Endothelial cell of umbilical vein (primary cell): ENCODE results near the gene ZNF446.

Source experiments
- CTCF ChIP-seq, 2 donors: IDR thresholded peaks; 1 replicate in 1 of 2; 2 replicates in 1 of 2; pipeline ENCODE4 v1.5.1; 2011; ENCODE audit warnings: low read length in 2 of 2, mild to moderate bottlenecking in 2 of 2, moderate library complexity in 2 of 2, control low read depth in 1 of 2, inconsistent platforms in 1 of 2, low read depth in 1 of 2; ENCODE audit not compliant: insufficient read depth in 1 of 2; ENCODE audit errors: extremely low read depth in 1 of 2
- EZH2 ChIP-seq: IDR thresholded peaks from 2 replicates; pipeline ENCODE4 v1.6.1; 2012; ENCODE audit warnings: borderline replicate concordance, low read depth, mild to moderate bottlenecking, moderate library complexity, low read length, inconsistent platforms; ENCODE audit not compliant: severe bottlenecking
- MAX ChIP-seq: IDR thresholded peaks from 2 replicates; pipeline ENCODE4 v1.6.1; 2011; ENCODE audit not compliant: insufficient read depth, insufficient read length
- POLR2A ChIP-seq: IDR thresholded peaks from 2 replicates; pipeline ENCODE4 v1.6.1; 2012; ENCODE audit warnings: low read depth, mild to moderate bottlenecking, control low read depth, low read length
- POLR2AphosphoS5 ChIP-seq: IDR thresholded peaks from 2 replicates; pipeline ENCODE4 v1.6.1; 2012; ENCODE audit warnings: low read depth, mild to moderate bottlenecking, control low read depth, low read length, moderate library complexity; ENCODE audit not compliant: insufficient read depth

- TF ChIP-seq POLR2A (no peak), CTCF (IDR thresholded peaks at IDR 0.05; ENCODE audit: extremely low read depth in 1 of 2, insufficient read depth in 1 of 2, low read depth in 1 of 2, low read length in 2 of 2) (no peak), POLR2AphosphoS5 (no peak), EZH2 (no peak), MAX (no peak)
Observed at GRCh38 chr19:58477130-58477529, 978 bp downstream of the ZNF446 start.
